ENCODE results near the gene POMC. TPM values are rescaled to one million over a fixed set of nuclear protein-coding genes. Genes with fewer than 3 reads are reported as not detected.
"Not testable (repeated sequence)": the region's sequence is repeated elsewhere in the genome, so short reads cannot be mapped to it uniquely, and the experiment has no call there.

Gene POMC
- total RNA-seq, 2 donors from 2014 or later = 2.9 to 5.0 TPM

GRCh38 chr2:25145803-25146202 lies 22.6 kb downstream of the POMC start:
- H3K9me3 ChIP-seq (ENCODE audit: control insufficient read depth, low read length, poor library complexity, severe bottlenecking) = no peaks in the 10 kb centered on the region
- H3K4me1 Mint-ChIP-seq = peaks cover 8% of the 10 kb centered on the region
- no peak overlapping the region for H3K27ac Mint-ChIP-seq
- H3K27me3 Mint-ChIP-seq = peaks cover 26% of the 10 kb centered on the region
- ATAC-seq (peak; percentile 73), DNase-seq (no peak)
- H3K4me3 Mint-ChIP-seq = no peak overlapping the region
- H3K36me3 Mint-ChIP-seq (ENCODE audit: low read depth) = no peaks in the 10 kb centered on the region

- Mint-ChIP-seq H3K27me3 (peaks cover 39% of the 10 kb centered on the region), H3K4me1 (peaks cover 4% of the 10 kb centered on the region), H3K27ac (peak overlapping the region; percentile 9), H3K4me3 (no peak overlapping the region), H3K36me3 (ENCODE audit: low read depth) (no peaks in the 10 kb centered on the region)
- ATAC-seq = no peak
- no peaks in the 10 kb centered on the region for H3K9me3 ChIP-seq (ENCODE audit: control insufficient read depth, low read length, poor library complexity, severe bottlenecking)
- no peak for DNase-seq
Measured at GRCh38 chr2:25141120-25141519, 27.3 kb downstream of the POMC start.

- H3K36me3 Mint-ChIP-seq (ENCODE audit: low read depth); H3K4me3 Mint-ChIP-seq; H3K4me1 Mint-ChIP-seq: not testable (repeated sequence)
Measured at GRCh38 chr2:25140535-25140934, 27.8 kb downstream of the POMC start.

GRCh38 chr2:25132693-25133092 lies 35.7 kb downstream of the POMC start:
- DNase-seq (no peak), ATAC-seq (no peak)
- Mint-ChIP-seq H3K27ac (no peak overlapping the region), H3K36me3 (ENCODE audit: low read depth) (peaks cover 9% of the 10 kb centered on the region), H3K4me1 (peaks cover 21% of the 10 kb centered on the region), H3K27me3 (peaks cover 82% of the 10 kb centered on the region), H3K4me3 (no peak overlapping the region)
- no peaks in the 10 kb centered on the region for H3K9me3 ChIP-seq (ENCODE audit: control insufficient read depth, low read length, poor library complexity, severe bottlenecking)

More at GRCh38 chr2:25140535-25140934, 27.8 kb downstream of the POMC start:
- not testable (repeated sequence) for H3K27ac Mint-ChIP-seq; H3K9me3 ChIP-seq (ENCODE audit: control insufficient read depth, low read length, poor library complexity, severe bottlenecking); DNase-seq; ATAC-seq
- peaks cover 40% of the 10 kb centered on the region for H3K27me3 Mint-ChIP-seq

- ATAC-seq = no peak
- Mint-ChIP-seq H3K4me3 (peak overlapping the region; percentile 81), H3K27ac (no peak overlapping the region), H3K27me3 (peaks cover 77% of the 10 kb centered on the region), H3K4me1 (peaks cover 21% of the 10 kb centered on the region), H3K36me3 (ENCODE audit: low read depth) (peaks cover 9% of the 10 kb centered on the region)
- no peaks in the 10 kb centered on the region for H3K9me3 ChIP-seq (ENCODE audit: control insufficient read depth, low read length, poor library complexity, severe bottlenecking)
- no peak for DNase-seq
Measured at GRCh38 chr2:25132299-25132635, 36.1 kb downstream of the POMC start.

- DNase-seq (peak in 2 of 3 donors; percentile 18), ATAC-seq (peak; percentile 45)
- H3K36me3 Mint-ChIP-seq (ENCODE audit: low read depth) = peaks cover 9% of the 10 kb centered on the region
- H3K27ac Mint-ChIP-seq = no peak overlapping the region
- H3K9me3 ChIP-seq (ENCODE audit: control insufficient read depth, low read length, poor library complexity, severe bottlenecking) = no peaks in the 10 kb centered on the region
- H3K4me3 Mint-ChIP-seq = peak overlapping the region; percentile 81
- peaks cover 72% of the 10 kb centered on the region for H3K27me3 Mint-ChIP-seq
- H3K4me1 Mint-ChIP-seq = peaks cover 21% of the 10 kb centered on the region
Measured at GRCh38 chr2:25131567-25132298, 36.6 kb downstream of the POMC start.

GRCh38 chr2:25131253-25131566 lies 37.2 kb downstream of the POMC start:
- no peaks in the 10 kb centered on the region for H3K9me3 ChIP-seq (ENCODE audit: control insufficient read depth, low read length, poor library complexity, severe bottlenecking)
- ATAC-seq = no peak
- Mint-ChIP-seq H3K4me1 (peaks cover 21% of the 10 kb centered on the region), H3K36me3 (ENCODE audit: low read depth) (peaks cover 9% of the 10 kb centered on the region), H3K4me3 (peak overlapping the region; percentile 81), H3K27ac (no peak overlapping the region), H3K27me3 (peaks cover 67% of the 10 kb centered on the region)
- DNase-seq = no peak

- no peaks in the 10 kb centered on the region for H3K9me3 ChIP-seq (ENCODE audit: control insufficient read depth, low read length, poor library complexity, severe bottlenecking)
- ATAC-seq = no peak
- peaks cover 55% of the 10 kb centered on the region for H3K27me3 Mint-ChIP-seq
- peaks cover 6% of the 10 kb centered on the region for H3K36me3 Mint-ChIP-seq (ENCODE audit: low read depth)
- H3K4me1 Mint-ChIP-seq = peaks cover 19% of the 10 kb centered on the region
- no peak overlapping the region for H3K27ac Mint-ChIP-seq
- no peak overlapping the region for H3K4me3 Mint-ChIP-seq
- DNase-seq = no peak
Measured at GRCh38 chr2:25129901-25130520, 38.4 kb downstream of the POMC start.

- DNase-seq = no peak
- no peak for ATAC-seq
- H3K36me3 Mint-ChIP-seq (ENCODE audit: low read depth) = no peaks in the 10 kb centered on the region
- no peaks in the 10 kb centered on the region for H3K9me3 ChIP-seq (ENCODE audit: control insufficient read depth, low read length, poor library complexity, severe bottlenecking)
- peaks cover 16% of the 10 kb centered on the region for H3K4me1 Mint-ChIP-seq
- H3K27ac Mint-ChIP-seq = no peak overlapping the region
- H3K27me3 Mint-ChIP-seq = peaks cover 35% of the 10 kb centered on the region
- no peak overlapping the region for H3K4me3 Mint-ChIP-seq
Measured at GRCh38 chr2:25127646-25128045, 40.7 kb downstream of the POMC start.

GRCh38 chr2:25127071-25127470 lies 41.3 kb downstream of the POMC start:
- H3K36me3 Mint-ChIP-seq (ENCODE audit: low read depth); H3K27ac Mint-ChIP-seq; H3K9me3 ChIP-seq (ENCODE audit: control insufficient read depth, low read length, poor library complexity, severe bottlenecking); DNase-seq; ATAC-seq; H3K4me3 Mint-ChIP-seq: not testable (repeated sequence)
- Mint-ChIP-seq H3K27me3 (peaks cover 35% of the 10 kb centered on the region), H3K4me1 (peaks cover 16% of the 10 kb centered on the region)

GRCh38 chr2:25125976-25126375 lies 42.4 kb downstream of the POMC start:
- no peaks in the 10 kb centered on the region for H3K9me3 ChIP-seq (ENCODE audit: control insufficient read depth, low read length, poor library complexity, severe bottlenecking)
- Mint-ChIP-seq H3K36me3 (ENCODE audit: low read depth) (peaks cover 5% of the 10 kb centered on the region), H3K4me1 (peaks cover 9% of the 10 kb centered on the region), H3K27me3 (peaks cover 33% of the 10 kb centered on the region), H3K27ac (no peak overlapping the region), H3K4me3 (no peak overlapping the region)
- ATAC-seq = no peak
- DNase-seq = no peak

GRCh38 chr2:25125189-25125588 lies 43.2 kb downstream of the POMC start:
- Mint-ChIP-seq H3K4me3 (no peak overlapping the region), H3K4me1 (peaks cover 7% of the 10 kb centered on the region), H3K27me3 (peaks cover 26% of the 10 kb centered on the region), H3K36me3 (ENCODE audit: low read depth) (peaks cover 5% of the 10 kb centered on the region), H3K27ac (no peak overlapping the region)
- ATAC-seq (no peak), DNase-seq (no peak)
- H3K9me3 ChIP-seq (ENCODE audit: control insufficient read depth, low read length, poor library complexity, severe bottlenecking) = no peaks in the 10 kb centered on the region

- Mint-ChIP-seq H3K36me3 (ENCODE audit: low read depth) (peaks cover 5% of the 10 kb centered on the region), H3K4me1 (no peaks in the 10 kb centered on the region), H3K27me3 (peaks cover 25% of the 10 kb centered on the region), H3K4me3 (no peak overlapping the region), H3K27ac (no peak overlapping the region)
- ATAC-seq = no peak
- DNase-seq = no peak
- H3K9me3 ChIP-seq (ENCODE audit: control insufficient read depth, low read length, poor library complexity, severe bottlenecking) = no peaks in the 10 kb centered on the region
Measured at GRCh38 chr2:25123682-25124081, 44.7 kb downstream of the POMC start.

GRCh38 chr2:25122367-25122766 lies 46.0 kb downstream of the POMC start:
- peaks cover 5% of the 10 kb centered on the region for H3K36me3 Mint-ChIP-seq (ENCODE audit: low read depth)
- peaks cover 32% of the 10 kb centered on the region for H3K27me3 Mint-ChIP-seq
- DNase-seq = no peak
- no peak overlapping the region for H3K4me3 Mint-ChIP-seq
- no peaks in the 10 kb centered on the region for H3K4me1 Mint-ChIP-seq
- ATAC-seq = no peak
- H3K9me3 ChIP-seq (ENCODE audit: control insufficient read depth, low read length, poor library complexity, severe bottlenecking) = no peaks in the 10 kb centered on the region
- no peak overlapping the region for H3K27ac Mint-ChIP-seq

Data from T-helper 17 cell (primary cell).